Measurements from ENCODE around the gene ASMTL.

- TF ChIP-seq OSR1 (CRISPR knock-in tag; IDR thresholded peaks at IDR 0.05) (no peak), ZFP30 (CRISPR knock-in tag; IDR thresholded peaks at IDR 0.05) (no peak), PATZ1 (CRISPR knock-in tag; IDR thresholded peaks at IDR 0.05; ENCODE audit: borderline replicate concordance) (no peak), PPARA (CRISPR knock-in tag; IDR thresholded peaks at IDR 0.05; ENCODE audit: borderline replicate concordance) (no peak)
These were observed 3.5 kb downstream of the ASMTL start for GRCh38 chrX:1449036-1449822.
